HG03280 (cell line): ENCODE results near the gene PCDH19.

ENCODE experiments used
- ATAC-seq: cut with Tn5 transposase; IDR thresholded peaks from one replicate; pipeline ENCODE4 v1.9.1; 2021; ENCODE audit warnings: mild to moderate bottlenecking, moderate library complexity; ENCODE audit not compliant: unreplicated experiment

The PCDH19 gene

GRCh38 chrX:100407147-100407783, 2.8 kb downstream of the PCDH19 start:
- ATAC-seq = no peak

GRCh38 chrX:100405424-100405823, 4.6 kb downstream of the PCDH19 start:
- ATAC-seq = no peak

GRCh38 chrX:100404851-100405250, 5.2 kb downstream of the PCDH19 start:
- no peak for ATAC-seq

- ATAC-seq = no peak
These were observed 14.3 kb downstream of the PCDH19 start for GRCh38 chrX:100395781-100396180.

- ATAC-seq = no peak
These were observed 28.5 kb downstream of the PCDH19 start for GRCh38 chrX:100381619-100382018.

- ATAC-seq = no peak
These were observed 30.6 kb downstream of the PCDH19 start for GRCh38 chrX:100379388-100379986.

- ATAC-seq = no peak
These were observed 32.2 kb downstream of the PCDH19 start for GRCh38 chrX:100377826-100378225.

GRCh38 chrX:100376576-100376975, 33.5 kb downstream of the PCDH19 start:
- ATAC-seq = no peak

GRCh38 chrX:100373673-100374072, 36.4 kb downstream of the PCDH19 start:
- ATAC-seq = no peak

GRCh38 chrX:100368167-100368566, 41.9 kb downstream of the PCDH19 start:
- no peak for ATAC-seq

GRCh38 chrX:100363896-100364295, 46.2 kb downstream of the PCDH19 start:
- ATAC-seq = no peak

GRCh38 chrX:100358766-100359165, 51.3 kb downstream of the PCDH19 start:
- ATAC-seq = no peak

GRCh38 chrX:100356351-100356896, 53.6 kb downstream of the PCDH19 start:
- ATAC-seq = no peak

- ATAC-seq = no peak
These were observed 54.4 kb downstream of the PCDH19 start for GRCh38 chrX:100355680-100356079.

GRCh38 chrX:100353326-100353725, 56.7 kb downstream of the PCDH19 start:
- no peak for ATAC-seq

- ATAC-seq = no peak
These were observed 59.2 kb downstream of the PCDH19 start for GRCh38 chrX:100350704-100351489.

GRCh38 chrX:100349391-100349790, 60.7 kb downstream of the PCDH19 start:
- no peak for ATAC-seq

- ATAC-seq = no peak
These were observed 68.9 kb downstream of the PCDH19 start for GRCh38 chrX:100341142-100341510.

GRCh38 chrX:100340491-100341141, 69.5 kb downstream of the PCDH19 start:
- ATAC-seq = no peak

GRCh38 chrX:100328351-100328750, 81.7 kb downstream of the PCDH19 start:
- ATAC-seq = no peak

- no peak for ATAC-seq
These were observed 90.4 kb downstream of the PCDH19 start for GRCh38 chrX:100319716-100320115.
